NCI-H1417 treated with DMSO at 0.1 percent for 48 hours (cell line): ENCODE data around the gene TFPI.
"Not testable (repeated sequence)": the region's sequence is repeated elsewhere in the genome, so short reads cannot be mapped to it uniquely, and the experiment has no call there.

ENCODE experiments used
- DNase-seq: peaks from one replicate; lab custom pipeline; 2025; lab: John Stamatoyannopoulos, UW

Gene TFPI

GRCh38 chr2:187552828-187553681 lies 1.2 kb downstream of the TFPI start:
- no peak for DNase-seq

DNA sequence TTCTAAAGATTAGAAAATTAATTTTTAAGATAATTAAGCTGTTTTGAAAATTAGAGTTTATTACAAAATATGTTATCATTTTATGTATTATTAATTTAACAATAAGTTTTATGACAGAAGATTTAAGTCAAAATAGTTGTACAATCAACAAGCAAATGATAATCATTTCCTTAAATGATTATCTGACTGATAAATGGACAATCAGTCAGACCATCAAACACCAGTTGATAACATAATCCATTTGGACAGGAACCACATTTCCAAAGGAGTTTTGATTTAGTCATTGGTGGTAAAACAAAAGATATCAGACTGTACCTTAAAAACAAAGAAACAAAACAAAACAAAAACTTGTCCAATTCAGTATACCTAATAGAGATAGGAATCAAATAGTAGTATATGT lies 1.9 kb downstream of the TFPI start:
- no peak for DNase-seq

- no peak for DNase-seq
Observed at GRCh38 chr2:187550857-187551256, 3.4 kb downstream of the TFPI start.

- DNase-seq, result no peak
Observed at GRCh38 chr2:187549951-187550555, 4.2 kb downstream of the TFPI start.

- DNase-seq, result no peak
Observed at GRCh38 chr2:187549193-187549592, 5.0 kb downstream of the TFPI start.

DNA sequence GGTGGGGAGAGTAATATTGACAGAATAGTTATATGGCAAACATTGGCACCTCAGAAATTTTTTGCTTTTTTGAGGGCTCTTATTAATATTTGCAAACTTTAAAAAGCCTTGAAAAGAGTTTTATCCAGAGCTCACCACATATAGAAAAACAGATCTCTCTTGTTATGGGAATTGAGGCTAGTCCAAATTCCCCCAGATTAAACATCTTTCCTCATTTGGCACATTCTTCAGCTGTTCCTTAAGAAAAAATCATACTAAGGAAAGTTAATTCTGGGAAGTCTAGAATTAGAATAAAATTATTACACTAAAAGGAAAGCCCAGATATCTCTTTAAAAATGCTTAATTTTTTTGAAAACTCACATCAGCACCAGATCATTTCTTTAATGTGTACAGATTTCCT lies 5.6 kb downstream of the TFPI start:
- no peak for DNase-seq

DNA sequence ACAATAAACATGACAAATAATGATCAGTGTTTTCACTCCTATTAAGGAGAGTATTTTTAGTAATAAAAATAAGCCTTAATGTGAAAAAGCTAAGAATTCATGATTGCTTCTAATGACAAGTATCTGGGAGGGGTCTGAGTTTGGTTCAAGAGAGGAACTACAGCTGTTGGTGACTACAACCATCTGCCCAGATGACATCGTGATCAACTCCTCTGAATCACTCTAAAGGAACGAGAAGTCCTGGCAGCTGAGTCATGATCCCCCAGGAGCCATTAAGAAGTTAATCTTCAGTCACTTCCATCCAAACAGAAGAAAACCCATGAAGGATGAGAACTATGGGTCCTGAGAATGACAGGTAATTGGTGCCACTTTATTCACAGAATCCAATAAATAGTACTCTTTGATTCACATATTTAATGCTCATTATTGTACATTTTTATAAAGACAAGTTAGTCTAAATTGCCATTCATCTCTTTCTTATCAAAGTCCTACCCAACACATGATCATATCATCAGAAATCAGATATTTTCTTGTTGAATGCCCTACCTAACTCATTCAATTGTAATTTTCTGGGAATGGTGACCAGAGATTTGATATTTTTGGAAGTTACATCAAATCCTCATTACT lies 6.8 kb downstream of the TFPI start:
- DNase-seq, result no peak

DNA sequence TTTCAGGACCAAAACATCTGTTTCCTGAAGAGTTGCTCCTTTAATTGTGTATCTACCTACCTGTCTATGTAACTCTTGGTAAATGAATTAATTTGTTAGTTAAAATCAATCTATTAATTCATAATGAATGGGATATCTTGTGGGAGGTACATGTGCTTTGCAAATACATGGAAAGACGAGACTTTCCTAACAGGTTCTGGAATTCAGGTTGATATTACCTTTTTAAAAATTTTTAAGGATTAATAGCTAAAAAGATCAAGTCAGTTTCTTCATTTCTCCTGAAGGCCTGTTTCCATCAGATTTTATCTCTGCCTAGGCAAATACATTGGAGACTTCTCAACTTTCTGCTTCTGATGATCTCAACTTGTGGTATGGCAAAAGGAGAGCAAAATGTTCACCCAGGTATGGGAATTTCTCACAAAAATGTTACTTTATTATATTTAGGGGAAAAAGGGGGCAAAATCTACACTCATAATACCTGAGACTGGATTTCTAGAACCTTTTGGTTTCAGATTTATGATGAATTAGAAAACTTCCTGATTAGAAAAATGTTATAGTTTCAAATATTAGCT lies 7.4 kb downstream of the TFPI start:
- no peak for DNase-seq

DNA sequence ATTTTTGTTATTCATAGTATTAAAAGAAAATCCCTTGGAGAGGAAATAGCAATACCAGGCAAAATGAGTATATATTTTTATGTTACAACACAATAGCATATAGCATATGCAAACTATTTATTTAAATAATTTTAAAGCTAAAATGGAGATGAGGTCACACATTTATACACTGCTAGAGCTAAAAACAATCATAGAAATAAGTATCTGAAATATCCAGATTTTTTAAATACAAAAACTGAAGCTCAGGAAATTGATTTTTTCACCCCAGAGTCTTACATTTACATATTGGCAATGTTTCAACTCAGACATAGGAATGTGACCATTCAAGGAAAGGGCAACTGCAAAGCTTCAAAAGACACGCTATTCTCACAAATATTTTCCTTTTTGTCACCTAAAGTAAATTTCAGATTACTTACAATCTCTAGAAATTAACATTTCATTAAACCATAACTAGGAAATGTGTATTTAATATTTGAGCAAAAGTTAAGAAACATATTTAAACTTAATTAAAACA lies 8.9 kb downstream of the TFPI start:
- DNase-seq, result no peak

- no peak for DNase-seq
Observed at GRCh38 chr2:187544371-187545080, 9.7 kb downstream of the TFPI start.

GRCh38 chr2:187543488-187543887 lies 10.7 kb downstream of the TFPI start:
- DNase-seq, result no peak

- no peak for DNase-seq
Observed at GRCh38 chr2:187542123-187542522, 12.1 kb downstream of the TFPI start.

GRCh38 chr2:187541086-187542085 lies 12.8 kb downstream of the TFPI start:
- DNase-seq, result no peak

GRCh38 chr2:187538222-187538621 lies 16.0 kb downstream of the TFPI start:
- DNase-seq, result not testable (repeated sequence)

DNA sequence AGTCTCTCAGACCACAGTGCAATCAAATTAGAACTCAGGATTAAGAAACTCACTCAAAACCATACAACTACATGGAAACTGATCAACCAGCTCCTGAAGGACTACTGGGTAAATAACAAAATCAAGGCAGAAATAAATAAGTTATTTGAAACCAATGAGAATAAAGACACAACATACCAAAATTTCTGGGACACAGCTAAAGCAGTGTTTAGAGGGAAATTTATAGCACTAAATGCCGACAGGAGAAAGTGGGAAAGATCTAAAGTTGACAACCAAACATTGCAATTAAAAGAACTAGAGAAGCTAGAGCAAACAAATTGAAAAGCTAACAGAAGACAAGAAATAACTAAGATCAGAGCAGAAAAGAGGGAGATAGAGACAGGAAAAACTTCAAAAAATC lies 18.9 kb downstream of the TFPI start:
- DNase-seq, result not testable (repeated sequence)

- no peak for DNase-seq
Observed at GRCh38 chr2:187532333-187533120, 21.7 kb downstream of the TFPI start.

GRCh38 chr2:187529977-187530721 lies 24.1 kb downstream of the TFPI start:
- no peak for DNase-seq

GRCh38 chr2:187529248-187529976 lies 24.8 kb downstream of the TFPI start:
- DNase-seq, result no peak
